CD4-positive, alpha-beta T cell treated with Interleukin-15 for 1 hour (primary cell): ENCODE measurements around the gene ECE1.
"Not testable (repeated sequence)": the region's sequence is repeated elsewhere in the genome, so short reads cannot be mapped to it uniquely, and the experiment has no call there.

Experiments
- DNase-seq: peaks from one replicate; pipeline ENCODE4 v3.0.0-alpha.2; 2020

Gene ECE1

GRCh38 chr1:21175324-21175669 lies 115.0 kb downstream of the ECE1 start:
- DNase-seq, result peak; percentile 57

DNA sequence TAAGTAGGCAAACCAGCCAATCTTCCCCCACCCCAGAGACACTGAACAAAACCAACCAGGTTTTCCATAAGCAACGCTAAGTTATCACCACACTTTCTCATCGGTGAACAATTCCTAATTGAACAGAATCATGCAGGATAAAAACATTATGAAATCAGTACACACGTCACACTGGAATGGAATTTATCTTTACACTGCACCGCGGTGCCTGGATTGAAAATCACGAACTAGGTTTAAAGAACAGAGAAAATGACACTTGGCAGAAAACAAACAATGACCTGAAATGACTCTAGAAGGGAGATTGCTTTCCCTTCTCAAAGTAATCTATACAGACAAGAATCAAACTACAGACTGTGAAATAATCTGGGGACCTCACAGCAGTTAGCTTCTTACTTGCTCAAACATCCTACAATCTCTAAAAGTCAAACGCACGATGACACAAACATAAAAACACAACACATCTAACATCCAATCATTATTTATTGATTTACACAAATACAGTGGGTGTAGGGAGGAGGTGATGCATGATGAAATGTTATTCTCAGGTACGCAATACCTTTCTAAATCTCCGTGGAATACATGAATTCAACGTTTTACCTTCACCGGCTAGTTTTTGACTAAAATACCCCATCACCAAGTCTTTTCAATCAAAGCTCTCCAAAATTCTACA lies 115.5 kb downstream of the ECE1 start:
- no peak for DNase-seq

- no peak for DNase-seq
These were observed 116.0 kb downstream of the ECE1 start for GRCh38 chr1:21174230-21174629.

GRCh38 chr1:21173096-21173495 lies 117.2 kb downstream of the ECE1 start:
- DNase-seq, result not testable (repeated sequence)

- not testable (repeated sequence) for DNase-seq
These were observed 119.4 kb downstream of the ECE1 start for GRCh38 chr1:21170837-21171236.

GRCh38 chr1:21168444-21168843 lies 121.8 kb downstream of the ECE1 start:
- DNase-seq, result no peak
